HepG2 (cell line): ENCODE results near the gene CDC42SE1. TPM values are rescaled to one million over a fixed set of nuclear protein-coding genes. Genes with fewer than 3 reads are reported as not detected.

Experiments used
- ARID4A ChIP-seq: sonication (generic); formaldehyde crosslinking; IDR thresholded peaks from 2 replicates; pipeline ENCODE4 v1.5.0; 2020; ENCODE audit warnings: mild to moderate bottlenecking, missing genetic modification reagents, borderline replicate concordance
- KDM5B ChIP-seq: sonication (generic); formaldehyde crosslinking; IDR thresholded peaks from 2 replicates; pipeline ENCODE4 v1.4.0; 2020; ENCODE audit warnings: missing genetic modification reagents, mild to moderate bottlenecking, borderline replicate concordance
- ZGPAT ChIP-seq: IDR thresholded peaks from 2 replicates; pipeline ENCODE4 v1.6.1; 2016; ENCODE audit warnings: mild to moderate bottlenecking
- ZNF317 ChIP-seq: sonication (generic); formaldehyde crosslinking; IDR thresholded peaks from 2 replicates; pipeline ENCODE4 v1.5.0; 2020; ENCODE audit warnings: mild to moderate bottlenecking, missing genetic modification reagents
- ZNF331 ChIP-seq: sonication (generic); formaldehyde crosslinking; IDR thresholded peaks from 2 replicates; pipeline ENCODE4 v1.4.0; 2020; ENCODE audit warnings: missing genetic modification reagents
- ZNF703 ChIP-seq: sonication (generic); formaldehyde crosslinking; IDR thresholded peaks from 2 replicates; pipeline ENCODE4 v1.5.1; 2020; ENCODE audit warnings: missing genetic modification reagents, mild to moderate bottlenecking, moderate library complexity, borderline replicate concordance
- ZNF747 ChIP-seq: sonication (generic); formaldehyde crosslinking; IDR thresholded peaks from 2 replicates; pipeline ENCODE4 v1.8.1; 2023; ENCODE audit warnings: missing genetic modification reagents, mild to moderate bottlenecking, borderline replicate concordance
- polyA plus RNA-seq, 8 experiments: library from polyadenylated mRNA; depleted of rRNA in 3 of 8; stranded (reverse) in 7 of 8; unstranded in 1 of 8; fragments of >200 nt; fragmentation: Illumina TruSeq in 4 of 8; extraction: Trizol in 4 of 8; gene quantifications; 2 replicates each; pipeline versions ENCODE4 v1.2.1 to v1.2.3, GENCODE V29; 2011 to 2016; ENCODE audit warnings: low read depth in 4 of 8, missing spikeins in 1 of 8, mixed read lengths in 1 of 8; ENCODE audit not compliant: insufficient read depth in 1 of 8
- total RNA-seq, 5 experiments: library from RNA; depleted of rRNA; stranded (reverse); fragments of >200 nt; fragmentation: Illumina TruSeq; extraction: Trizol; gene quantifications; 2 replicates each; pipeline ENCODE4 v1.2.3, GENCODE V29; 2016; ENCODE audit warnings: low read depth in 1 of 5
- TF ChIP-seq, protein P1 (sequence below): IDR thresholded peaks from 2 replicates; pipeline ENCODE4 v1.6.1; 2016

Gene CDC42SE1
- total and polyA plus RNA-seq, 2 of the 13 experiments (the other 11 are each of a cell fraction or from before 2014, with no cell fraction given) = 17.6 to 17.9 TPM

DNA sequence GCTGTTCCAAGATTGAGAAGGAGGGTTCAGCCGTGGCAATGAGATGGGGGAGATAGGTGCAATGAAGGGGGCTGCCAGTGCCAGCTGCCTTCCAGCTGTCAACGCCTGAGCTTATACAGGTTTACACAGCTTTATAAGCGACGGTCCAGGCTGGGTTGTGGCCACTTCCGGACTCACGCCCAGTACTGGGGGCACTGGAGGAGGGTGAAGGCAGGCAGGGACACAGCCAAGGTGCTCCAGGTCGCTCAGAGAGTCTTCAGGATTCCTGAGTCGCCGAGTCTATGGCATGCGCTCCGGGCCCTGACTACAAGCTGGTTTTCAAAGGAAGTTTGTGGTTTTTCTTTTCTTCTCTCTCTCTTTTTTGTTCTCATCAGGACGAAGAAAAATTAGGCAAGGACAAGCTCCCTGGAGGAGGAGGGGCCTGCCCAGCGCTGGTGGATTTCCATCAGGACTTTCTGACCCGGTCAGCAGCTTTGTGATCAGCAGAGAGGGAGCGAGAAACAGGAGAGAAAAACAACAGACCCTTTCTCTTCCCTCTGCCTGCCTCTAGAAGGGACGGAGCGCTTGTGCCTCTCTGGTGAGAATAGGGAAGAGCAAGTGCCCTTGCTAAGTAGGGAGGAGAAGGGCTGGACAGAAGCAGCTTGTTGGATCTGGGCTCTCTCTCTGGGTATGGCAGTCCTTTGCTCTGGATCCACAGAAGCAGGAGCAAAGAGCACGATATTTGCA lies 52.9 kb downstream of the CDC42SE1 start, which contains the start of gene MINDY1 (continued):
- TF ChIP-seq ZNF331 (CRISPR knock-in tag) = peak; percentile 57; the same call in 1 of the 2 replicates
- TF ChIP-seq ARID4A (CRISPR knock-in tag) = peak; percentile 59; the same call in 1 of the 2 replicates
- no peak for TF ChIP-seq ZNF703
- TF ChIP-seq ZNF747 (CRISPR knock-in tag) = no peak
- TF ChIP-seq ZGPAT = peak; percentile 71; the same call in 1 of the 2 replicates
- TF ChIP-seq ZNF317 (CRISPR knock-in tag) = peak; percentile 92
- TF ChIP-seq KDM5B (CRISPR knock-in tag) = no peak
- TF ChIP-seq, protein P1, sequence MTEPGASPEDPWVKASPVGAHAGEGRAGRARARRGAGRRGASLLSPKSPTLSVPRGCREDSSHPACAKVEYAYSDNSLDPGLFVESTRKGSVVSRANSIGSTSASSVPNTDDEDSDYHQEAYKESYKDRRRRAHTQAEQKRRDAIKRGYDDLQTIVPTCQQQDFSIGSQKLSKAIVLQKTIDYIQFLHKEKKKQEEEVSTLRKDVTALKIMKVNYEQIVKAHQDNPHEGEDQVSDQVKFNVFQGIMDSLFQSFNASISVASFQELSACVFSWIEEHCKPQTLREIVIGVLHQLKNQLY (CRISPR knock-in tag) = no peak
